Neural progenitor cell (in vitro differentiated cells): ENCODE results near the gene PTGDS. TPM values are rescaled to one million over a fixed set of nuclear protein-coding genes. Genes with fewer than 3 reads are reported as not detected.

Experiments used
- DNase-seq: peaks from one replicate; pipeline ENCODE4 v3.0.0-alpha.2; 2016; ENCODE audit warnings: low spot score
- H2AFZ ChIP-seq: fragments of 200-600 bp; sonication (generic); replicated peaks from 2 replicates; pipeline ENCODE4 v1.6.1; 2016; ENCODE audit warnings: antibody characterized with exemption
- H3F3A ChIP-seq: fragments of 200-600 bp; sonication (generic); 2 replicates; pipeline ENCODE4 v1.6.1; 2016; ENCODE audit warnings: antibody characterized with exemption, low read depth
- H3K27ac ChIP-seq: fragments of 200-600 bp; sonication (generic); 2 replicates; pipeline ENCODE4 v1.5.1; 2016; ENCODE audit warnings: mild to moderate bottlenecking
- H3K27me3 ChIP-seq: fragments of 200-600 bp; sonication (generic); 2 replicates; pipeline ENCODE4 v1.6.1; 2016; ENCODE audit warnings: mild to moderate bottlenecking, moderate library complexity
- H3K36me3 ChIP-seq: fragments of 200-600 bp; sonication (generic); 2 replicates; pipeline ENCODE4 v1.5.1; 2016
- H3K4me1 ChIP-seq: fragments of 200-600 bp; sonication (generic); 2 replicates; pipeline ENCODE4 v1.6.1; 2016; ENCODE audit warnings: mixed run types
- H3K4me2 ChIP-seq: fragments of 200-600 bp; sonication (generic); 2 replicates; pipeline ENCODE4 v1.6.1; 2016
- H3K4me3 ChIP-seq: fragments of 200-600 bp; sonication (generic); 2 replicates; pipeline ENCODE4 v1.5.1; 2016
- H3K79me2 ChIP-seq: fragments of 200-600 bp; sonication (generic); 2 replicates; pipeline ENCODE4 v1.6.1; 2016; ENCODE audit warnings: low read depth
- H3K9ac ChIP-seq: fragments of 200-600 bp; sonication (generic); 2 replicates; pipeline ENCODE4 v1.6.1; 2016
- H3K9me3 ChIP-seq: fragments of 200-600 bp; sonication (generic); 2 replicates; pipeline ENCODE4 v1.5.1; 2016; ENCODE audit warnings: low read depth
- H4K20me1 ChIP-seq: fragments of 200-600 bp; sonication (generic); 2 replicates; pipeline ENCODE4 v1.6.1; 2016; ENCODE audit warnings: low read depth
- H3K27ac Mint-ChIP-seq: 3 replicates; pipeline ENCODE4 v1.8.0; 2021; ENCODE audit warnings: mixed read lengths
- H3K27me3 Mint-ChIP-seq: 2 replicates; pipeline ENCODE4 v1.8.0; 2022; ENCODE audit warnings: low read depth, mild to moderate bottlenecking, inconsistent platforms, moderate library complexity, mixed read lengths; ENCODE audit not compliant: insufficient read depth
- H3K36me3 Mint-ChIP-seq: 3 replicates; pipeline ENCODE4 v1.8.0; 2021; ENCODE audit warnings: mixed read lengths
- H3K4me1 Mint-ChIP-seq: 3 replicates; pipeline ENCODE4 v1.8.0; 2021; ENCODE audit warnings: mixed read lengths
- H3K4me3 Mint-ChIP-seq: 3 replicates; pipeline ENCODE4 v1.8.0; 2021; ENCODE audit warnings: mild to moderate bottlenecking, moderate library complexity, mixed read lengths
- H3K9me3 Mint-ChIP-seq: 3 replicates; pipeline ENCODE4 v1.8.0; 2020; ENCODE audit warnings: mixed read lengths
- CTCF ChIP-seq: fragments of 200-600 bp; sonication (generic); IDR thresholded peaks from 2 replicates; pipeline ENCODE4 v1.5.1; 2017; ENCODE audit warnings: antibody characterized with exemption, mild to moderate bottlenecking
- EZH2 ChIP-seq: fragments of 200-600 bp; sonication (generic); IDR thresholded peaks from 2 replicates; pipeline ENCODE4 v1.6.1; 2017; ENCODE audit warnings: antibody characterized with exemption, mild to moderate bottlenecking, moderate library complexity
- EZH2phosphoT487 ChIP-seq: fragments of 200-600 bp; sonication (generic); IDR thresholded peaks from 2 replicates; pipeline ENCODE4 v1.6.1; 2017; ENCODE audit warnings: antibody characterized with exemption
- total RNA-seq: library from RNA; depleted of rRNA; stranded (reverse); fragments of >200 nt; gene quantifications from 2 replicates; pipeline ENCODE4 v1.2.3, GENCODE V29; 2015; ENCODE audit warnings: low replicate concordance

Gene PTGDS
- total RNA-seq, 1 donor from 2014 or later: not detected

DNA sequence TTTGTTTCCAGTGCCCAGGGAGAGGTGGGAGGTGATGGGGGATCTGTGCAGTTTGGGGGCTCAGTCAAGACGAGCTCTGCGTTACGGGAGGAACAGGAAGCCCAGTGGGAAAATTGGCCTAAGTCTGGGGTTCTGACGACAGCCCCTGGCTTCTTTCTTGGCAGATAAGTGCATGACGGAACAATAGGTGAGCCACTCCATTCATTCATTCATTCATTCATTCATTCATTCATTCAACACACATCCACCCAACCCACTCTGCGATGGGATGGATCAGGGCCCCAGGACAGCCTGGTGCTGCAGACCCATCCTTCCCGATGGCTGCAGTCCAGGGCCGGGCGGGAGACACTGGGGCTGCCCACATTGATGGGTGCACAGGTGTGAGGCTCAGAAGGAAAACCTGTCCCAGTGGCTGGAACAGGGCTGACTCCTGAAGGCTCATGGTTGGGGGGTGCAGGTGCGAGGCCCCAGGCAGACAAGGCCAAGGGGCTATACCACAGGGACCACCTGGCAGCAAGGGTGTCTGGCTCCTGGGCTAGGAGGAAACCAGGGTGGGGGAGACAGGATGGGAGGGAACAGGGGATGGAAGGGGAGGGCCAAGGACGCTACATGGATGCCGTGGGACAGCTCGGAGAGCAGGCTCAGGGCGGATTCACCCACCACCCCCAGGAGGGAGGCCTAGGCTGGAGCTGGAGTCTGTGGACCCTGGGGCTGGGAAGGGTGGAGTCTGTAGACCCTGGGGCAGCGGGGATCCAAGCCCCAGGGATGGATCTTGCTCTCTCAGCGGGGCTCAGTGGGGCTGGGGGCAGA, 3.6 kb downstream of the PTGDS start:
- H3F3A ChIP-seq: peaks cover 11% of the 10 kb centered on the region
- peaks cover 16% of the 10 kb centered on the region for H3K4me1 ChIP-seq
- Mint-ChIP-seq H3K27me3 (peaks cover 2% of the 10 kb centered on the region), H3K9me3 (no peaks in the 10 kb centered on the region), H3K4me3 (no peak overlapping the region), H3K27ac (peak overlapping the region; percentile 38), H3K4me1 (peaks cover 8% of the 10 kb centered on the region), H3K36me3 (no peaks in the 10 kb centered on the region)
- H3K4me3 ChIP-seq: no peak overlapping the region
- H3K9ac ChIP-seq: no peak overlapping the region
- H3K27ac ChIP-seq: no peak overlapping the region
- no peak overlapping the region for H3K4me2 ChIP-seq
- no peak for DNase-seq
- no peak overlapping the region for H2AFZ ChIP-seq
- no peaks in the 10 kb centered on the region for H4K20me1 ChIP-seq
- H3K9me3 ChIP-seq: no peaks in the 10 kb centered on the region
- H3K36me3 ChIP-seq: no peaks in the 10 kb centered on the region
- peaks cover 36% of the 10 kb centered on the region for H3K27me3 ChIP-seq
- no peaks in the 10 kb centered on the region for H3K79me2 ChIP-seq
- TF ChIP-seq EZH2phosphoT487: no peak
- no peak for TF ChIP-seq EZH2
- TF ChIP-seq CTCF: no peak

- H3K9me3 ChIP-seq: no peaks in the 10 kb centered on the region
- peaks cover 12% of the 10 kb centered on the region for H3K4me1 Mint-ChIP-seq
- H3K4me2 ChIP-seq: no peak overlapping the region
- H3K27ac ChIP-seq: no peak overlapping the region
- H3K9me3 Mint-ChIP-seq: no peaks in the 10 kb centered on the region
- peaks cover 44% of the 10 kb centered on the region for H3K27me3 ChIP-seq
- DNase-seq: no peak
- H3K36me3 Mint-ChIP-seq: no peaks in the 10 kb centered on the region
- H3K9ac ChIP-seq: no peak overlapping the region
- no peak for TF ChIP-seq CTCF
- no peak for TF ChIP-seq EZH2phosphoT487
- no peak for TF ChIP-seq EZH2
- no peak overlapping the region for H3K4me3 Mint-ChIP-seq
- H3K27ac Mint-ChIP-seq: no peak overlapping the region
- no peaks in the 10 kb centered on the region for H3K79me2 ChIP-seq
- no peaks in the 10 kb centered on the region for H3K36me3 ChIP-seq
- H2AFZ ChIP-seq: no peak overlapping the region
- no peaks in the 10 kb centered on the region for H4K20me1 ChIP-seq
- H3F3A ChIP-seq: peaks cover 11% of the 10 kb centered on the region
- H3K27me3 Mint-ChIP-seq: peaks cover 2% of the 10 kb centered on the region
- H3K4me3 ChIP-seq: no peak overlapping the region
- H3K4me1 ChIP-seq: peaks cover 16% of the 10 kb centered on the region
Measured at GRCh38 chr9:136981588-136982231, 4.4 kb downstream of the PTGDS start.

DNA sequence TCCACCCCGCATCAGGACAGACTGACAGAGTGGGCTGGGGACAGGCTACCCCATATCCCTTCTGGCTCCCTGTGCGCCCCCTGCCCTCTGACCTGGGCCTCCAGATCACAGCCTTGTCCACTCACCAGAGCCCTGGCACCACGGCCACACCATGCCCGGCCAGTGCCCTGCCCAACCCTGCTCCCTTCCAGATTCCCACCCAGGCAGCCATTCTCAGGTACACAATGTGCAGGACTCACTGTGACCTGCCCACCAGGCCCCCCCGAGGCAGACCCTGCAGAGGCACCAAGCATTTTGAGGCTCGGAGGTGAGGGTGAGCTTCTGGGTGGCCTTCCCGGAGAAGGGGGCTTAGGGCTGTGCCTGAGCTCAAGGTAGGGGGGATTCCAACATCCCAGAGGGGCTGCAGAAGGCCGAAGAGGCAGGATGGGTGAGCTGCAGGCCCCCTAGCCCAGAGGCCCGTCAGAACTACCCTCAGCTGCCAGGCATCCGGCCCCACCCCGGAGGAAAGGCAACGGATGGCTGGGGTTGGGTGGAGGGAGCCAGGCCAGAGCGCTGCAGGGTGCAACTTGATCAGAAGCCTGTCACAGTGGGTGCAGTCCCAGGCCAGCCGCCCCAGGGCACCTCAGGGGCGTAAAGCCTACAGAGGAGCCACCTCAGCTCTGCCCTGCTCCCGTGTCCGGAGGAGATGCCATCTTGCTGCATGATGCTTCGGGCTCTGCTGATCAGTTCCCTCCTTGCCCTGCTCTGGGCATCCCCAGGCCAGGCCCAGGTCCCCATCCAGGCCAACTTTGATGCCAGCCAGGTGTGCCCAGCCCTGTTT, 5.1 kb downstream of the PTGDS start, which contains the start of gene LCNL1:
LCNL1 (plus strand) TSS at position 762 of the 820 bp plus-strand sequence. CDS start 594 bp downstream, outside the sequence.
- H3K36me3 Mint-ChIP-seq: no peaks in the 10 kb centered on the region
- Histone ChIP-seq H3K27me3 (peaks cover 37% of the 10 kb centered on the region), H3K79me2 (no peaks in the 10 kb centered on the region), H3K9me3 (no peaks in the 10 kb centered on the region), H3K4me1 (peaks cover 13% of the 10 kb centered on the region), H3K9ac (no peak within 1 kb of the TSS), H3K4me3 (no peak within 1 kb of the TSS), H3K4me2 (no peak within 1 kb of the TSS), H3K36me3 (no peaks in the 10 kb centered on the region), H2AFZ (no peak within 1 kb of the TSS), H3F3A (peaks cover 11% of the 10 kb centered on the region), H4K20me1 (no peaks in the 10 kb centered on the region), H3K27ac (no peak within 1 kb of the TSS)
- H3K27me3 Mint-ChIP-seq: peaks cover 5% of the 10 kb centered on the region
- peak within 1 kb of the TSS; percentile 1 for H3K4me3 Mint-ChIP-seq
- peaks cover 12% of the 10 kb centered on the region for H3K4me1 Mint-ChIP-seq
- H3K9me3 Mint-ChIP-seq: no peaks in the 10 kb centered on the region
- TF ChIP-seq CTCF (no peak), EZH2phosphoT487 (no peak), EZH2 (no peak)
- H3K27ac Mint-ChIP-seq: peak within 1 kb of the TSS; percentile 8
- DNase-seq: no peak
